Esophagus squamous epithelium (tissue), 5 donors: Measurements from ENCODE around the gene NLRP5. TPM values are rescaled to one million over a fixed set of nuclear protein-coding genes. Genes with fewer than 3 reads are reported as not detected.

ENCODE experiments used
- DNase-seq: peaks from one replicate; lab custom pipeline; 2025; lab: John Stamatoyannopoulos, UW
- H3K27ac ChIP-seq, 4 donors: fragments of 200-600 bp; sonication (generic); one replicate each; pipeline ENCODE4 v1.5.1; 2016 to 2019; ENCODE audit warnings: mild to moderate bottlenecking in 1 of 4
- H3K27me3 ChIP-seq, 4 donors: fragments of 200-600 bp; sonication (generic); 1 replicate in 3 of 4; 2 replicates in 1 of 4; pipeline versions ENCODE4 v1.5.1 to v1.6.0; 2017 to 2021; ENCODE audit warnings: antibody characterized with exemption in 1 of 4
- H3K36me3 ChIP-seq, 3 donors: fragments of 200-600 bp; sonication (generic); one replicate each; pipeline ENCODE4 v1.5.1; 2016 to 2019
- H3K4me1 ChIP-seq, 3 donors: fragments of 200-600 bp; sonication (generic); one replicate each; pipeline ENCODE4 v1.5.1; 2017 to 2019
- H3K4me3 ChIP-seq, 4 donors: fragments of 200-600 bp; sonication (generic); 1 replicate in 3 of 4; 2 replicates in 1 of 4; pipeline ENCODE4 v1.5.1; 2016 to 2019; ENCODE audit warnings: mild to moderate bottlenecking in 2 of 4, moderate library complexity in 1 of 4
- H3K9me3 ChIP-seq, 3 donors: fragments of 200-600 bp; sonication (generic); one replicate each; pipeline ENCODE4 v1.5.1; 2016 to 2019
- POLR2A ChIP-seq, 4 donors: fragments of 450-650 bp; IDR thresholded peaks; one replicate each; pipeline ENCODE4 v1.6.1; 2017; ENCODE audit warnings: antibody characterized with exemption in 4 of 4, mild to moderate bottlenecking in 4 of 4, moderate library complexity in 3 of 4
- WGBS, 2 donors: methylation state at CpG; one replicate each; pipeline ENCODE4 v1.1.5; 2018; 5-methylcytosine and 5-hydroxymethylcytosine counted together
- intact Hi-C: fragments of 100-400 bp; cut with DNase I; formaldehyde crosslinking; loops from one replicate; pipeline ENCODE4 v1.15.0; 2022
- total RNA-seq, 4 donors: library from RNA; depleted of rRNA; stranded (reverse); fragments of >200 nt; gene quantifications; one replicate each; pipeline ENCODE4 v1.1.0, GENCODE V29; 2016
- TF ChIP-seq, protein P1 (sequence below), 6 experiments: fragments of 450-650 bp in 4 of 6; fragments of 200-600 bp in 2 of 6; sonication (generic) in 2 of 6; IDR thresholded peaks; one replicate each; pipeline ENCODE4 v1.5.1; 2016 to 2019; ENCODE audit warnings: antibody characterized with exemption in 6 of 6, mild to moderate bottlenecking in 4 of 6, moderate library complexity in 4 of 6
- donor health status: DM: yes; HTN: yes; CAD: no.

NLRP5 gene
- total RNA-seq, 4 donors from 2014 or later: not detected

DNA sequence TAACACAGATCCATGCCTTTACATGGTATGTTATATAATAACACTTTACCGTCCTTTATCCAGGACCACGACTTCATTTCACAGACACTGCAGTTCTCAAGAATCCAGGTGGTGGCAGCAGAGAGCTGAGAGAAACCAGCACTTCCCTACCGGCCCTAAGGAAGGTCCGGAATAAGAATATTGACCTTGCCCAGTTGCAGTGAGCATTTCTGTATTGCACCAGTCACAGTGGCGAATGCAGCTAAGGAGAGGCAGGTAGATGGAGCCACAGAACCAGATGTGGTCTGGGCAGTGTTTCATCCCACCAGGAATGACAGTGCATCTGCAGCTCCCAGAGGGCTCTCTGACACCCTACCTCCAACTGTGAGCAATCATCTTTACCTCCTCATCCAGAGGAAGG is 89.9 kb downstream of the NLRP5 start:
- no peaks in the 10 kb centered on the region for H3K36me3 ChIP-seq
- no peak for DNase-seq
- H3K27me3 ChIP-seq: peaks cover 0 to 10% (median 0%) of the 10 kb centered on the region in 4 donors
- no peak overlapping the region for H3K4me3 ChIP-seq
- H3K4me1 ChIP-seq: peaks cover 7 to 10% (median 9%) of the 10 kb centered on the region in 3 donors
- 8 to 17% methylated on average over 5 of the region's 5 CpGs for WGBS, 2 donors
- H3K9me3 ChIP-seq: no peaks in the 10 kb centered on the region
- TF ChIP-seq, protein P1, sequence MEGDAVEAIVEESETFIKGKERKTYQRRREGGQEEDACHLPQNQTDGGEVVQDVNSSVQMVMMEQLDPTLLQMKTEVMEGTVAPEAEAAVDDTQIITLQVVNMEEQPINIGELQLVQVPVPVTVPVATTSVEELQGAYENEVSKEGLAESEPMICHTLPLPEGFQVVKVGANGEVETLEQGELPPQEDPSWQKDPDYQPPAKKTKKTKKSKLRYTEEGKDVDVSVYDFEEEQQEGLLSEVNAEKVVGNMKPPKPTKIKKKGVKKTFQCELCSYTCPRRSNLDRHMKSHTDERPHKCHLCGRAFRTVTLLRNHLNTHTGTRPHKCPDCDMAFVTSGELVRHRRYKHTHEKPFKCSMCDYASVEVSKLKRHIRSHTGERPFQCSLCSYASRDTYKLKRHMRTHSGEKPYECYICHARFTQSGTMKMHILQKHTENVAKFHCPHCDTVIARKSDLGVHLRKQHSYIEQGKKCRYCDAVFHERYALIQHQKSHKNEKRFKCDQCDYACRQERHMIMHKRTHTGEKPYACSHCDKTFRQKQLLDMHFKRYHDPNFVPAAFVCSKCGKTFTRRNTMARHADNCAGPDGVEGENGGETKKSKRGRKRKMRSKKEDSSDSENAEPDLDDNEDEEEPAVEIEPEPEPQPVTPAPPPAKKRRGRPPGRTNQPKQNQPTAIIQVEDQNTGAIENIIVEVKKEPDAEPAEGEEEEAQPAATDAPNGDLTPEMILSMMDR (IDR thresholded peaks at IDR 0.05): peak; percentile 48 to 87 (median 78)
- TF ChIP-seq POLR2A (IDR thresholded peaks at IDR 0.05): no peak
- no peak overlapping the region for H3K27ac ChIP-seq
- intact Hi-C loops: loop anchor here (5.0 to 10.0 kb wide), 2 partner anchors 96 to 258 kb away; no protein-coding TSS in a partner anchor

DNA sequence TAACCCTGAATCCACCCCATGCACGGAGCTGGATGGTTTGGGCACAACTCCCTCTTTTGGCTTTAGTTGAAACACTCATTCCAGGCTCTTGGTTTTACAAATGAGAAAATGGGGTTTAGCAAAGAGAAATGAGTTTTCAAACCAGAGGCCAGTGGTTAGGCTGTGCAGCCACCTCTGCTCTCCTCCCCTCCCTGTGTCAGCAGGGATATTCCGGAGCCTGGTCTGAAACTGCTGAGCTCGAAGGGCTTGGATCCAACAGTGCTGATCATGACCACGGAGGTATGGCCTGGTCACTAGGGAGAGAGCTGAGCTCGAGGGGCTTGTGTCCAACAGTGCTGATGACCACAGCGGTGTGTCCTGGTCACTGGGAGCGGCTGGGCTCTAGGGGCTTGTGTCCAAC is 93.0 kb downstream of the NLRP5 start:
- no peak for TF ChIP-seq POLR2A (IDR thresholded peaks at IDR 0.05)
- TF ChIP-seq, protein P1 (IDR thresholded peaks at IDR 0.05): no peak

DNA sequence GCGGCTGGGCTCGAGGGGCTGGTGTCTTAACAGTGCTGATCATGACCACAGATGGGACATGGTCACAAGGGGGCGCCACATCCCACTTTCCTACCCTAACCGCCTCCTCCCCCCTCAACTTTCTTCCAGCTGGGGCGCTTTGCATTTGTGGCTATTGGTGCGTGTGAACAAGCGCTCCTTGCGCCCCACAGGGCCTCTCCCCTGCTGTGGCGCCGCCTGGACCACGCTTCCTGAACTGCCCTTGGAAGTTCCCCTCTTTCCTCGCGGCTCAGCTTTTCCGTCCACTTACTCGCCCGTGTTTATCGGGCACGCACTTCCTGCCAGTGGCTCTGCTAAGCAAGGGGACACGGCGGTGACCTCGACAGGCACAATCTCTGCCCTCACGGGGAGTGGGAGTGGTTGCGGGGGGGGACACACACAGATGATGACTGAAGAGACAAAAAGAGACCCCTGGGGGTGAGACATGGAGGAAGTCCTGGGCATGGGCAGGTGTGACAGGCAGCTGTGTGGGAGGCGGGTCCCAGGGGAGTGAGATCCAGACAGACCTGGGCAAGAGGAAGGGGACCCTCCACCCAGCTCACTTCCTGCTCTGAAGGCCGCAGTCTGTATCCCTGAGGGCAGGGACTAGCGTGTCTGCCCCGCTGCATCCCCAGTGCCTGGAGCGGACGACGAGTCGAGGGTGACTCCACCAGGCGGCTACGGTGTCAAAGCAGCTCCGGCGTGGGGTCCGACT is 94.3 kb downstream of the NLRP5 start:
- intact Hi-C loops: no loop called here
- peak overlapping the region; percentile 11 to 57 (median 39) for H3K4me3 ChIP-seq
- H3K36me3 ChIP-seq: peaks cover 0 to 9% (median 0%) of the 10 kb centered on the region in 3 donors
- peak; percentile 14 for DNase-seq
- 2 to 3% methylated on average over 11 to 23 of the region's 36 CpGs for WGBS, 2 donors
- peaks cover 0 to 17% (median 0%) of the 10 kb centered on the region in 4 donors for H3K27me3 ChIP-seq
- H3K4me1 ChIP-seq: peaks cover 7 to 18% (median 9%) of the 10 kb centered on the region in 3 donors
- TF ChIP-seq, protein P1 (IDR thresholded peaks at IDR 0.05): peak; percentile 20 to 62 (median 47)
- no peak for TF ChIP-seq POLR2A (IDR thresholded peaks at IDR 0.05)
- H3K27ac ChIP-seq: no peak overlapping the region
- H3K9me3 ChIP-seq: no peaks in the 10 kb centered on the region

More for the DNA sequence above, 93.0 kb downstream of the NLRP5 start:
- no peak for DNase-seq
- intact Hi-C loops: loop anchor here (5.0 to 10.0 kb wide), 2 partner anchors 93 to 255 kb away; no protein-coding TSS in a partner anchor
- Histone ChIP-seq H3K4me3 (no peak overlapping the region), H3K9me3 (no peaks in the 10 kb centered on the region), H3K27me3 (peaks cover 0 to 17% (median 0%) of the 10 kb centered on the region in 4 donors), H3K4me1 (peaks cover 7 to 13% (median 9%) of the 10 kb centered on the region in 3 donors), H3K27ac (no peak overlapping the region), H3K36me3 (no peaks in the 10 kb centered on the region)
- 51 to 63% methylated on average over 2 of the region's 7 CpGs for WGBS, 2 donors

DNA sequence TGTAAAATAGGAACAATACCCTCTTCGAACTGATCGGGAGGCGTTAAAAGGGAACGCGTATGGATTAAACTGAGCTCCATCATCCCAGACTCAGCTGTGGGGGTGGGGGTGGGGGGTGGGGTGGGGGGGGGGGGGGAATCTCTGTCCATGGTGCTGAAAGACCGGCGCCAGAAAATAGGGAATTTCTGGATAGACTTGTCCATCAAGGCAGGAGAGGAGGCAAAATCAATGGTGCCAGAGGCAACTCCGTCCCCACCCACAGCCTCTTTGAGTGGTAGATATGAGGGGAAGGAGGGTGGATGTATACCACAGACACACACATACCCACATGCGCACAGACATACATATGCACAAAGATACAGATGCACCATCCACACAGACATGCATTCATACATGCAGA is 97.1 kb downstream of the NLRP5 start:
- TF ChIP-seq POLR2A (IDR thresholded peaks at IDR 0.05): no peak
- TF ChIP-seq, protein P1 (IDR thresholded peaks at IDR 0.05): no peak
- H3K9me3 ChIP-seq: no peaks in the 10 kb centered on the region
- no peak overlapping the region for H3K27ac ChIP-seq
- peaks cover 0 to 38% (median 5%) of the 10 kb centered on the region in 3 donors for H3K36me3 ChIP-seq
- intact Hi-C loops: no loop called here
- no peak overlapping the region for H3K4me3 ChIP-seq
- no peak for DNase-seq
- H3K4me1 ChIP-seq: peaks cover 7 to 20% (median 9%) of the 10 kb centered on the region in 3 donors
- WGBS, 2 donors: 53 to 73% methylated on average over 7 to 9 of the region's 9 CpGs
- peaks cover 0 to 17% (median 0%) of the 10 kb centered on the region in 4 donors for H3K27me3 ChIP-seq
